Cardiac muscle cell (in vitro differentiated cells and primary cell): ENCODE results near the gene GSS. TPM values are rescaled to one million over a fixed set of nuclear protein-coding genes. Genes with fewer than 3 reads are reported as not detected.

ENCODE experiments used
- DNase-seq, 2 donors: peaks; one replicate each; pipeline versions ENCODE4 v3.0.0 to v3.0.0-alpha.2; 2010 to 2017; ENCODE audit warnings: low read depth in 1 of 2, low spot score in 1 of 2
- H3K27ac ChIP-seq: fragments of 200-600 bp; sonication (generic); 2 replicates; pipeline ENCODE4 v1.5.1; 2016
- H3K27me3 ChIP-seq: fragments of 200-600 bp; sonication (generic); 2 replicates; pipeline ENCODE4 v1.6.0; 2016; ENCODE audit warnings: control low read depth
- H3K36me3 ChIP-seq: fragments of 200-600 bp; sonication (generic); 2 replicates; pipeline ENCODE4 v1.5.1; 2016; ENCODE audit warnings: control low read depth
- H3K4me1 ChIP-seq: fragments of 200-600 bp; sonication (generic); 2 replicates; pipeline ENCODE4 v1.8.1; 2017; ENCODE audit warnings: low read depth, mild to moderate bottlenecking, mixed run types
- H3K4me3 ChIP-seq: fragments of 200-600 bp; sonication (generic); 2 replicates; pipeline ENCODE4 v1.5.1; 2016; ENCODE audit warnings: mild to moderate bottlenecking
- H3K9me3 ChIP-seq: fragments of 200-600 bp; sonication (generic); 2 replicates; pipeline ENCODE4 v1.5.1; 2017; ENCODE audit warnings: low read depth, mild to moderate bottlenecking, control low read depth
- polyA plus RNA-seq: library from polyadenylated mRNA; unstranded; fragments of >200 nt; fragmentation: Nextera tagmentation; extraction: Ambion mirVana; gene quantifications from 2 replicates; pipeline ENCODE4 v1.2.1, GENCODE V29; 2016
- total RNA-seq: library from RNA; depleted of rRNA; stranded (reverse); fragments of >200 nt; gene quantifications from 2 replicates; pipeline ENCODE4 v1.2.3, GENCODE V29; 2016
- TF ChIP-seq, protein P1 (sequence below): IDR thresholded peaks from 2 replicates; pipeline ENCODE4 v1.5.1; 2012; ENCODE audit warnings: low read depth, mild to moderate bottlenecking, low read length

The GSS gene
- total and polyA plus RNA-seq, 2 experiments from 2014 or later = 59.9 to 69.5 TPM

DNA sequence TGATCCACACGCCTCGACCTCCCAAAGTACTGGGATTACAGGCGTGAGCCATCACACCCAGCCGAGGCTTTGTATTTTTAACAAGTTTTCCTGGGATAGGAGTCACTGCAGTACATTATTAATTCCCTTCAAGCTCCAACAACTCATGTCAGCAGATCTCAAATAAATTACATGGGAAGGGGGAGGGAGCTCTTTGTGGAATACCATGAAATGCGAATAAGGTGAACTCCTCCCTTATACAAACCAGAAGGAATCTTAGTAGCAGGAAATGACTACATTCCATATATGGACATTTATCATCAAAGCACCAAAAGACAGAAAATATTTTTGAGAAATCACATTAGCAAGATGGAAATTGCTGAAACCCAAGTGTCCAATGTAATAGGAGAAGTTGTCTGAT lies 2.9 kb downstream of the GSS start:
- DNase-seq = peak in 1 of 2 donors; percentile 20
- H3K9me3 ChIP-seq = no peaks in the 10 kb centered on the region
- no peaks in the 10 kb centered on the region for H3K27me3 ChIP-seq
- no peak overlapping the region for H3K27ac ChIP-seq
- peaks cover 9% of the 10 kb centered on the region for H3K4me1 ChIP-seq
- TF ChIP-seq, protein P1, sequence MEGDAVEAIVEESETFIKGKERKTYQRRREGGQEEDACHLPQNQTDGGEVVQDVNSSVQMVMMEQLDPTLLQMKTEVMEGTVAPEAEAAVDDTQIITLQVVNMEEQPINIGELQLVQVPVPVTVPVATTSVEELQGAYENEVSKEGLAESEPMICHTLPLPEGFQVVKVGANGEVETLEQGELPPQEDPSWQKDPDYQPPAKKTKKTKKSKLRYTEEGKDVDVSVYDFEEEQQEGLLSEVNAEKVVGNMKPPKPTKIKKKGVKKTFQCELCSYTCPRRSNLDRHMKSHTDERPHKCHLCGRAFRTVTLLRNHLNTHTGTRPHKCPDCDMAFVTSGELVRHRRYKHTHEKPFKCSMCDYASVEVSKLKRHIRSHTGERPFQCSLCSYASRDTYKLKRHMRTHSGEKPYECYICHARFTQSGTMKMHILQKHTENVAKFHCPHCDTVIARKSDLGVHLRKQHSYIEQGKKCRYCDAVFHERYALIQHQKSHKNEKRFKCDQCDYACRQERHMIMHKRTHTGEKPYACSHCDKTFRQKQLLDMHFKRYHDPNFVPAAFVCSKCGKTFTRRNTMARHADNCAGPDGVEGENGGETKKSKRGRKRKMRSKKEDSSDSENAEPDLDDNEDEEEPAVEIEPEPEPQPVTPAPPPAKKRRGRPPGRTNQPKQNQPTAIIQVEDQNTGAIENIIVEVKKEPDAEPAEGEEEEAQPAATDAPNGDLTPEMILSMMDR = no peak
- no peaks in the 10 kb centered on the region for H3K36me3 ChIP-seq
- no peak overlapping the region for H3K4me3 ChIP-seq

DNA sequence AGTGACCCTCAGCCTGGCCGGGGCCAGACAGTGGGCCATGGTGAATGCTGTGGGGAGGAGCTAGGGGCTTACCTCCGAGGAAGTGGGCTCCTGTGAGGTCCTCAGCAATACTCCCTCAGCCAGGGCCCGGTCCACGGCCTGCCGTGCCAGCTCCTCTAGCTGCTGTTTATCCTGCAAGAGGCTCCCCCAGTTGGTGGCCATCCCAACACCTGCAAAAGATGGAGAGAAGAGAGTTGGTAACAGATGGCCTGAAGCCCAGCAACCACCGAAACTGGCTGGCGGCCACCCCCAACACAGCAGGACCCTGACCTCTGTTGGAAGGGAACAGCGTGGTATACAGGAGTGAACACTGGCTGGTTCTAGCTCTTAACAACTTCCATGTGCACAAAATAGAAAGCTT lies 4.0 kb downstream of the GSS start:
- H3K9me3 ChIP-seq = no peaks in the 10 kb centered on the region
- no peaks in the 10 kb centered on the region for H3K27me3 ChIP-seq
- DNase-seq = no peak
- no peak overlapping the region for H3K4me3 ChIP-seq
- no peaks in the 10 kb centered on the region for H3K36me3 ChIP-seq
- no peak overlapping the region for H3K27ac ChIP-seq
- TF ChIP-seq, protein P1 = no peak
- peaks cover 9% of the 10 kb centered on the region for H3K4me1 ChIP-seq

DNA sequence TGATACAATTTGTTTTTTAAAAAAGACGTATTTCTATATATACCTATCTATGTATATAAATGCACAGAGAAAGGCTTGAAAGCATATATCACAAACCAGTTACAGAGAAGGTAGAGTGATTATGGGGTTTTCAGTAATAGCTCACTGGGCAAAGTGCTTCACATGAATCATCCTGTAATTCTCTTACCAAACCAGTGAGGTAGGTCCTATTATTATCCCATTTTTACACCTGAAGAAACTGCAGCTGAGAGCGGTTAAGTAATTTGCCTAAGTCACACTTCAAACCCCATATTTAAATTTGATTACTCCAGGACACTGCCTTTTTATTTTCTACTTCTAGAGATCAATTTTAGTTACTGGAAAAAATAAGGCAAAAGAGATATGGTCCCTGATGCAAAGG lies 4.4 kb downstream of the GSS start:
- DNase-seq = no peak
- peaks cover 7% of the 10 kb centered on the region for H3K4me1 ChIP-seq
- no peak overlapping the region for H3K27ac ChIP-seq

DNA sequence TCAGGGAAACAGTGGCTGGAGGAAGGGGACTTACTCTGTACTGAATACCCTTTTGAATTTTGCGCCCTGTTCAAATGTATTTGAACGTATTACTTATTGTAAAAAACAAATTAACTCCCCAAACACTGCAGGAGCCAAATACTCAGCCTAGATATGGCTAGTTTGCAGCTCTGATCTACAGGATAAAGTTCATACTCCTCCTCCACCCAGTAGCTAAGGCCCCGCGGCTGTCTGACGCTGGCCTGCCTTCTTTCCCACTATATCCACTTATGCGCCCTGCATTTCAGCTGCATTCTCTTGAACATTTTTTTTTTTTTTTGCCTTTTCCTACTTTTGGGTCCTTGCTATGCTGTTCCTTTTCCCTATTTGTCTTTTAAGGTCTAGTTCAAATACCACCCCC lies 6.5 kb downstream of the GSS start:
- H3K27me3 ChIP-seq = no peaks in the 10 kb centered on the region
- no peak overlapping the region for H3K27ac ChIP-seq
- no peak overlapping the region for H3K4me3 ChIP-seq
- H3K9me3 ChIP-seq = no peaks in the 10 kb centered on the region
- no peak for DNase-seq
- peaks cover 3% of the 10 kb centered on the region for H3K36me3 ChIP-seq
- H3K4me1 ChIP-seq = no peaks in the 10 kb centered on the region
- TF ChIP-seq, protein P1 = no peak

More for the DNA sequence above, 4.4 kb downstream of the GSS start:
- Histone ChIP-seq H3K9me3 (no peaks in the 10 kb centered on the region), H3K36me3 (no peaks in the 10 kb centered on the region), H3K27me3 (no peaks in the 10 kb centered on the region), H3K4me3 (no peak overlapping the region)
- TF ChIP-seq, protein P1 = no peak

DNA sequence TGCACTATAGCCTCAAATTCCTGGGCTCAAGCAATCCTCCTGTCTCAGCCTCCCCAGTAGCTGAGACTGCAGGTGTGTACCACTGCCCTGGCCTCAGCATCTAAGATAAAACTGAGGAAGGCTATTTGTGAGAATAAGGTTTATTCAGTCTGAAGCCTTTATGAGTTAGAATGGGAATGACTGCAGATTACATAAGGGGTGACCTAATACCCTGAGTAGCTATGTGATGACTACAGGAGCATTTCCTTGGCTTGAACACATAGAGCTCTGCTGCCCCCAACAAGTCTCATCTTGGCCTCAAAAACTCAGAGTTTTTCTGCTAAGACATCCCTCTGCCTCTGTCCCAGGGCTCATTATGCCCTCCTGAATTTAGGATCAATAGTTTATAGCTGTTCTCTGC lies 7.6 kb downstream of the GSS start:
- H3K4me1 ChIP-seq = no peaks in the 10 kb centered on the region
- TF ChIP-seq, protein P1 = no peak
- H3K27me3 ChIP-seq = no peaks in the 10 kb centered on the region
- no peak overlapping the region for H3K27ac ChIP-seq
- no peaks in the 10 kb centered on the region for H3K9me3 ChIP-seq
- H3K4me3 ChIP-seq = no peak overlapping the region
- peaks cover 3% of the 10 kb centered on the region for H3K36me3 ChIP-seq
- peak in 1 of 2 donors; percentile 56 for DNase-seq

DNA sequence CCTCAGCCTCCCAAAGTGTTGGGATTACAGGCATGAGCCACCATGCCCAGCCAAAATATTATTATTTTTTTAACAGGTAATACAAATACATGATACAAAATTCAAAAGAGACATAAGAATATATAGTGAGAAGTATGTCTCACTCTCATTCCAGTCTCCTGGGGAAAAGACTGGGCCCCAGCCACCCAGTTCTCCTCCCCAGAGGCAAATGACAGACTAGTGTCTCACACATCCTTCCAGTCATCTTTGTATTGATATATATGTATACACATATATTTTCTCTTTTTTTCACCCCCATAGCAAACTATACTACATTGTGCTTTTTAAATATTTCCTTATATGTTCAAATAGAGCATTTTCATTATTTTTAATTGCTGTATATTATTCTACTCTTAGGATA lies 8.3 kb downstream of the GSS start:
- TF ChIP-seq, protein P1 = no peak
- Histone ChIP-seq H3K36me3 (peaks cover 3% of the 10 kb centered on the region), H3K27ac (no peak overlapping the region), H3K4me1 (no peaks in the 10 kb centered on the region), H3K4me3 (no peak overlapping the region), H3K9me3 (no peaks in the 10 kb centered on the region), H3K27me3 (no peaks in the 10 kb centered on the region)
- DNase-seq = no peak
